H9 (cell line): ENCODE data around the gene NDUFV3. TPM values are rescaled to one million over a fixed set of nuclear protein-coding genes. Genes with fewer than 3 reads are reported as not detected.
"Not testable (repeated sequence)": the region's sequence is repeated elsewhere in the genome, so short reads cannot be mapped to it uniquely, and the experiment has no call there.

Experiments
- DNase-seq: peaks from one replicate; pipeline ENCODE4 v3.0.0-alpha.2; 2017
- H2AFZ ChIP-seq: one replicate; pipeline ENCODE4 v1.6.1; 2013; ENCODE audit warnings: mild to moderate bottlenecking, low read length, control low read depth, moderate library complexity
- H2AK5ac ChIP-seq: 2 replicates; pipeline ENCODE4 v1.6.1; 2013; ENCODE audit warnings: low read length, control low read depth, mixed read lengths; ENCODE audit not compliant: insufficient read length
- H2BK120ac ChIP-seq: one replicate; pipeline ENCODE4 v1.6.1; 2013; ENCODE audit warnings: low read depth, mild to moderate bottlenecking, low read length, control low read depth, inconsistent platforms; ENCODE audit not compliant: poor library complexity, severe bottlenecking
- H2BK12ac ChIP-seq: 2 replicates; pipeline ENCODE4 v1.6.1; 2013; ENCODE audit warnings: low read length, control low read depth, mixed read lengths, low read depth; ENCODE audit not compliant: insufficient read length
- H2BK15ac ChIP-seq: 2 replicates; pipeline ENCODE4 v1.6.1; 2013; ENCODE audit warnings: low read depth, low read length, control low read depth
- H2BK20ac ChIP-seq: one replicate; pipeline ENCODE4 v1.6.1; 2013; ENCODE audit warnings: low read depth, mild to moderate bottlenecking, low read length, control low read depth, inconsistent platforms; ENCODE audit not compliant: poor library complexity, severe bottlenecking
- H2BK5ac ChIP-seq: 2 replicates; pipeline ENCODE4 v1.6.1; 2013; ENCODE audit warnings: low read length, control low read depth, mixed read lengths; ENCODE audit not compliant: insufficient read length
- H3K14ac ChIP-seq: 2 replicates; pipeline ENCODE4 v1.6.1; 2013; ENCODE audit warnings: low read length, control low read depth; ENCODE audit not compliant: insufficient read depth
- H3K18ac ChIP-seq: 2 replicates; pipeline ENCODE4 v1.6.1; 2013; ENCODE audit warnings: low read depth, mild to moderate bottlenecking, mixed read lengths, low read length, control low read depth; ENCODE audit not compliant: insufficient read length
- H3K23ac ChIP-seq: 2 replicates; pipeline ENCODE4 v1.6.1; 2013; ENCODE audit warnings: low read length, control low read depth, mixed read lengths, low read depth; ENCODE audit not compliant: insufficient read length
- H3K23me2 ChIP-seq: 2 replicates; pipeline ENCODE4 v1.6.1; 2013; ENCODE audit warnings: low read depth, mild to moderate bottlenecking, mixed read lengths, low read length, control low read depth; ENCODE audit not compliant: insufficient read length, poor library complexity, severe bottlenecking
- H3K27ac ChIP-seq: 2 replicates; pipeline ENCODE4 v1.5.1; 2013; ENCODE audit warnings: low read length, control low read depth, mixed read lengths, low read depth; ENCODE audit not compliant: insufficient read length
- H3K27me3 ChIP-seq: 2 replicates; pipeline ENCODE4 v1.6.1; 2013; ENCODE audit warnings: low read length, control low read depth, inconsistent platforms; ENCODE audit not compliant: insufficient read depth
- H3K4ac ChIP-seq: 2 replicates; pipeline ENCODE4 v1.6.1; 2013; ENCODE audit warnings: low read depth, mild to moderate bottlenecking, control low read depth, inconsistent platforms, low read length, moderate library complexity
- H3K4me1 ChIP-seq: 2 replicates; pipeline ENCODE4 v1.6.1; 2013; ENCODE audit warnings: low read length, control low read depth, inconsistent platforms; ENCODE audit not compliant: insufficient read depth
- H3K4me2 ChIP-seq: 2 replicates; pipeline ENCODE4 v1.6.1; 2013; ENCODE audit warnings: low read length, control low read depth, mixed read lengths; ENCODE audit not compliant: insufficient read length, insufficient read depth
- H3K56ac ChIP-seq: 2 replicates; pipeline ENCODE4 v1.6.1; 2013; ENCODE audit warnings: low read depth, mild to moderate bottlenecking, mixed read lengths, low read length, control low read depth; ENCODE audit not compliant: insufficient read length
- H3K79me1 ChIP-seq: 2 replicates; pipeline ENCODE4 v1.6.1; 2013; ENCODE audit warnings: low read depth, mild to moderate bottlenecking, moderate library complexity, low read length, control low read depth, inconsistent platforms; ENCODE audit not compliant: insufficient read depth, poor library complexity, severe bottlenecking
- H3K79me2 ChIP-seq: 2 replicates; pipeline ENCODE4 v1.6.1; 2013; ENCODE audit warnings: low read length, control low read depth, inconsistent platforms; ENCODE audit not compliant: insufficient read depth
- H3K9ac ChIP-seq: 2 replicates; pipeline ENCODE4 v1.6.1; 2013; ENCODE audit warnings: low read length, control low read depth, mixed read lengths; ENCODE audit not compliant: insufficient read length; ENCODE audit errors: extremely low read depth
- H3K9me3 ChIP-seq: one replicate; pipeline ENCODE4 v1.6.1; 2013; ENCODE audit warnings: low read depth, low read length, inconsistent platforms; ENCODE audit not compliant: control insufficient read depth
- H3T11ph ChIP-seq: one replicate; pipeline ENCODE4 v1.6.1; 2013; ENCODE audit warnings: mild to moderate bottlenecking, low read length, control low read depth, inconsistent platforms
- H4K20me1 ChIP-seq: one replicate; pipeline ENCODE4 v1.6.1; 2013; ENCODE audit not compliant: control insufficient read depth, insufficient read length, insufficient read depth
- H4K5ac ChIP-seq: 2 replicates; pipeline ENCODE4 v1.6.1; 2013; ENCODE audit warnings: low read depth, mild to moderate bottlenecking, mixed read lengths, low read length, control low read depth; ENCODE audit not compliant: insufficient read length
- H4K8ac ChIP-seq: replicated peaks from 2 replicates; pipeline ENCODE4 v1.6.1; 2013; ENCODE audit warnings: low read length, control low read depth, mixed read lengths, low read depth; ENCODE audit not compliant: insufficient read length
- H4K91ac ChIP-seq: 2 replicates; pipeline ENCODE4 v1.6.1; 2013; ENCODE audit warnings: low read depth, mild to moderate bottlenecking, moderate library complexity, mixed read lengths, low read length, control low read depth; ENCODE audit not compliant: insufficient read length
- H3K27ac Mint-ChIP-seq, 3 experiments: 2 replicates in 2 of 3; 3 replicates in 1 of 3; pipeline ENCODE4 v1.8.0; 2020 to 2021; ENCODE audit warnings: mixed read lengths in 3 of 3, mild to moderate bottlenecking in 1 of 3, moderate library complexity in 1 of 3
- H3K27me3 Mint-ChIP-seq: 2 replicates; pipeline ENCODE4 v1.8.0; 2021; ENCODE audit warnings: low read depth, mild to moderate bottlenecking, moderate library complexity, mixed read lengths
- H3K36me3 Mint-ChIP-seq, 3 experiments: 2 replicates in 2 of 3; 3 replicates in 1 of 3; pipeline ENCODE4 v1.8.0; 2020 to 2021; ENCODE audit warnings: low read depth in 3 of 3, mixed read lengths in 3 of 3; ENCODE audit not compliant: insufficient read depth in 1 of 3
- H3K4me1 Mint-ChIP-seq, 2 experiments: 2 replicates each; pipeline ENCODE4 v1.8.0; 2020; ENCODE audit warnings: mixed read lengths in 2 of 2
- H3K4me3 Mint-ChIP-seq, 2 experiments: 2 replicates in 1 of 2; 3 replicates in 1 of 2; pipeline ENCODE4 v1.8.0; 2020 to 2021; ENCODE audit warnings: mild to moderate bottlenecking in 2 of 2, mixed read lengths in 2 of 2, moderate library complexity in 1 of 2
- H3K9me3 Mint-ChIP-seq, 2 experiments: 2 replicates in 1 of 2; 3 replicates in 1 of 2; pipeline ENCODE4 v1.8.0; 2020; ENCODE audit warnings: mild to moderate bottlenecking in 2 of 2, mixed read lengths in 2 of 2, moderate library complexity in 1 of 2
- WGBS: extraction: QIAGEN DNeasy Blood & Tissue Kit; methylation state at CpG from one replicate; pipeline ENCODE4 v1.1.7; 2013; ENCODE audit warnings: missing lambda C conversion rate, low lambda C conversion rate, mixed read lengths; ENCODE audit not compliant: insufficient read length; ENCODE audit errors: extremely low coverage; 5-methylcytosine and 5-hydroxymethylcytosine counted together
- total RNA-seq: library from RNA; stranded (reverse); gene quantifications from 2 replicates; pipeline ENCODE4 v1.2.1, GENCODE V29; 2021
- TF ChIP-seq, protein P1 (sequence below): fragments of 200-600 bp; sonication (generic); conservative IDR thresholded peaks from 3 replicates; pipeline ENCODE4 v1.8.0; 2021; ENCODE audit warnings: antibody characterized with exemption, mild to moderate bottlenecking

NDUFV3 gene
- total RNA-seq, 1 experiment from 2014 or later = 35.6 TPM

DNA sequence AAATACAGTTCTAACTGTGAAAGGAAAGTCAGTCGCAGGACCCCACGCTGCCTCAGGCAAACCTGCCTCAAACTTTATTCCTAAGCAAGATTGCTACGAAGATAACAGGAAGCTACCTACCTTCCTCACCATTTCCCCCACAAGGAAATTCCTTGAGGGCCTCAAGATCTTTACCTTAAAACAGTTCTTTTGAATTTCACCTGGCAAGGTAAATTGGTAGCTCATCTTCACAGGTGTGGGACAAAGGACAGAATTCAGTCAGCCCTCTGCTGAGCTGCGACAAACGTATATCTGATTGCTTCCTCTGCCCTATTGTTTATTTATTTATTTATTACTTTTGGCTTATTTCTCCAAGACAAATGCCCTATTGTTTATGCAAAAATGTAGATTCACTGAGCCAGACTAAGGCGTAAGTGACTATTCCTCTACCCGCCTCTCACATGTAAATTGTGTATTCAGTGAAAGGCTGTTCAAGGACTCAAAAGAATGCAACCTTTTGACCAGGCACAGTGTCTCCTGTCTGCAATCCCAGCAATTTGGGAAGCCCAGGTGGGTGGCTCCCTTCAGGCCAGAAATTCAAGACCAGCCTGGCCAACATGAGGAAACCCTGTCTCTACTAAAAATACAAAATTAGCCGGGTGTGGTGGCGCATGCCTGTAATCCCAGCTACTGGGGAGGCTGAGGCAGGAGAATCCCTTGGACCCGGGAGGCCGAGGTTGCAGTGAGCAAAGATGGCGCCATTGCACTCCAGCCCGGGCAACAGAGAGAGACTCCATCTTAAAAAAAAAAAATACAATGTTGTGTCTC is 63.9 kb downstream of the NDUFV3 start:
- no peak overlapping the region for H3K4me3 Mint-ChIP-seq
- Histone ChIP-seq H3T11ph (no peak overlapping the region), H3K9ac (no peak overlapping the region), H4K91ac (no peak overlapping the region), H3K9me3 (no peaks in the 10 kb centered on the region), H3K23me2 (no peaks in the 10 kb centered on the region), H4K5ac (no peak overlapping the region), H2AFZ (no peak overlapping the region), H3K27ac (peak overlapping the region; percentile 98), H3K14ac (no peak overlapping the region; the same call in 1 of the 2 replicates), H3K27me3 (no peaks in the 10 kb centered on the region), H2BK5ac (peak overlapping the region; percentile 7), H3K79me1 (no peaks in the 10 kb centered on the region), H2BK120ac (no peak overlapping the region), H3K4ac (no peak overlapping the region), H3K23ac (no peak overlapping the region), H3K4me1 (peaks cover 6% of the 10 kb centered on the region; the same call in 1 of the 2 replicates), H4K8ac (no peak overlapping the region), H3K18ac (peak overlapping the region; percentile 85), H2BK20ac (peak overlapping the region; percentile 84), H3K4me2 (no peak overlapping the region), H3K79me2 (no peaks in the 10 kb centered on the region), H2AK5ac (no peak overlapping the region), H3K56ac (no peak overlapping the region), H4K20me1 (no peaks in the 10 kb centered on the region), H2BK15ac (no peak overlapping the region), H2BK12ac (no peak overlapping the region)
- H3K27ac Mint-ChIP-seq = peak overlapping the region; percentile 87 to 100 (median 99)
- DNase-seq = peak; percentile 90
- H3K9me3 Mint-ChIP-seq = peaks cover 5 to 7% of the 10 kb centered on the region in 2 experiments; a peak in 4 of 5 replicates
- H3K4me1 Mint-ChIP-seq = peaks cover 40 to 47% of the 10 kb centered on the region in 2 experiments
- WGBS = no CpG with 5 or more reads among the region's 13 CpGs
- H3K36me3 Mint-ChIP-seq = peaks cover 0 to 8% (median 7%) of the 10 kb centered on the region in 3 experiments; a peak in 3 of 7 replicates
- TF ChIP-seq, protein P1, sequence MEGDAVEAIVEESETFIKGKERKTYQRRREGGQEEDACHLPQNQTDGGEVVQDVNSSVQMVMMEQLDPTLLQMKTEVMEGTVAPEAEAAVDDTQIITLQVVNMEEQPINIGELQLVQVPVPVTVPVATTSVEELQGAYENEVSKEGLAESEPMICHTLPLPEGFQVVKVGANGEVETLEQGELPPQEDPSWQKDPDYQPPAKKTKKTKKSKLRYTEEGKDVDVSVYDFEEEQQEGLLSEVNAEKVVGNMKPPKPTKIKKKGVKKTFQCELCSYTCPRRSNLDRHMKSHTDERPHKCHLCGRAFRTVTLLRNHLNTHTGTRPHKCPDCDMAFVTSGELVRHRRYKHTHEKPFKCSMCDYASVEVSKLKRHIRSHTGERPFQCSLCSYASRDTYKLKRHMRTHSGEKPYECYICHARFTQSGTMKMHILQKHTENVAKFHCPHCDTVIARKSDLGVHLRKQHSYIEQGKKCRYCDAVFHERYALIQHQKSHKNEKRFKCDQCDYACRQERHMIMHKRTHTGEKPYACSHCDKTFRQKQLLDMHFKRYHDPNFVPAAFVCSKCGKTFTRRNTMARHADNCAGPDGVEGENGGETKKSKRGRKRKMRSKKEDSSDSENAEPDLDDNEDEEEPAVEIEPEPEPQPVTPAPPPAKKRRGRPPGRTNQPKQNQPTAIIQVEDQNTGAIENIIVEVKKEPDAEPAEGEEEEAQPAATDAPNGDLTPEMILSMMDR = no peak
- no peaks in the 10 kb centered on the region for H3K27me3 Mint-ChIP-seq

DNA sequence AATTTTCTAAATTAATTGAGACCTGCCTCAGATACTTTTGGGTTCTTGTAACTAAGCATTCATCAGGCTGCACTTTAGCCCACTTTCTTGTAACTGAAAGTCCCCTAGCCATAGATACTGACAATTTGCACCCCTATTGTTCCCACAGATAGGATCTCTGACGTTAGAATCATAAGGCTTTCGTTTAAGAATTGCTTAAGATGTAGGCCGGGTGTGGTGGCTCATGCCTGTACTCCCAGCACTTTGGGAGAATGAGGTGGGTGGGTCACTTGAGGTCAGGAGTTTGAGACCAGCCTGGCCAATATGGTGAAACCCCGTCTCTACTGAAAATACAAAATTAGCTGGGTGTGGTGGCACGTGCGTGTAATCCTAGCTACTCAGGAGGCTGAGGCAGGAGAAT is 65.0 kb downstream of the NDUFV3 start:
- not testable (repeated sequence) for H3K36me3 Mint-ChIP-seq, H3K56ac ChIP-seq, H3T11ph ChIP-seq, H2BK15ac ChIP-seq, DNase-seq, H4K20me1 ChIP-seq, H3K9me3 ChIP-seq, H2BK120ac ChIP-seq, H3K9me3 Mint-ChIP-seq, H3K79me2 ChIP-seq, H4K5ac ChIP-seq, H3K27me3 Mint-ChIP-seq, H2AK5ac ChIP-seq, H3K27me3 ChIP-seq, H3K23ac ChIP-seq, H3K23me2 ChIP-seq, H2AFZ ChIP-seq, H4K8ac ChIP-seq, H2BK20ac ChIP-seq, H4K91ac ChIP-seq, H3K4me2 ChIP-seq, H3K9ac ChIP-seq, H3K79me1 ChIP-seq, H3K4me1 ChIP-seq, H3K4ac ChIP-seq, H2BK5ac ChIP-seq
- Histone ChIP-seq H3K18ac (peak overlapping the region; percentile 36), H3K14ac (peak overlapping the region; percentile 43; the same call in 1 of the 2 replicates), H3K27ac (peak overlapping the region; percentile 98), H2BK12ac (peak overlapping the region; percentile 84)
- H3K27ac Mint-ChIP-seq = peak overlapping the region; percentile 87 to 100 (median 99)
- H3K4me1 Mint-ChIP-seq = peaks cover 49 to 55% of the 10 kb centered on the region in 2 experiments
- peak overlapping the region in 1 of 2 experiments; percentile 35; a peak in 2 of 5 replicates for H3K4me3 Mint-ChIP-seq
- WGBS = no CpG with 5 or more reads among the region's 6 CpGs
